ENCODE measurements around the gene LEO1.

Gene LEO1

GRCh38 chr15:51970132-51970817, 1.3 kb downstream of the LEO1 start:
- H3K4me1 ChIP-seq (ENCODE audit: control insufficient read depth, insufficient read depth, low read length, poor library complexity, severe bottlenecking), result no peaks in the 10 kb centered on the region
- H3K36me3 ChIP-seq (ENCODE audit: control insufficient read depth, insufficient read depth, low read length), result peaks cover 6% of the 10 kb centered on the region
- H3K4me3 ChIP-seq (ENCODE audit: insufficient read depth, low read depth, low read length, poor library complexity, severe bottlenecking), result no peak overlapping the region
- DNase-seq, result no peak
- no peaks in the 10 kb centered on the region for H3K27me3 ChIP-seq (replicated peaks; ENCODE audit: control insufficient read depth, insufficient read depth, low read length, poor library complexity, severe bottlenecking)
- peak overlapping the region; percentile 77 for H3K27ac ChIP-seq (ENCODE audit: insufficient read depth, low read length, poor library complexity, severe bottlenecking)
- no peaks in the 10 kb centered on the region for H3K9me3 ChIP-seq (ENCODE audit: control insufficient read depth, low read length)

DNA sequence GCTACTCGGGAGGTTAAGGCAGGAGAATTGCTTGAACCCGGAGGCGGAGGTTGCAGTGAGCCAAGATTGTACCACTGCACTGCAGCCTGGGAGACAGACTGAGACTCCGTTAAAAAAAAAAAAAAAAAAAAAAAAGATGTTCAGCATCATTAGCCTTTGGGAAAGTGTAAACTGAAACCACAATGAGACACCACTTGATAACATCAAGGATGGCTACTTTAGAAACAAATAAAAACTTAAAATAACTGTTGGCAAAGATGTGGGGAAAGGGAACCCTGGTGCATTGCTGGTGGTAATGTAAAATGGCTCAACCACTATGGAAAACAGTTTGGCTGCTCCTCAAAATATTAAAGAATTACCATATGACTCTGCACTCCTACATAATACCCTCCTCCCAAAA, 1.9 kb downstream of the LEO1 start:
- Histone ChIP-seq H3K27me3 (replicated peaks; ENCODE audit: control insufficient read depth, insufficient read depth, low read length, poor library complexity, severe bottlenecking) (no peaks in the 10 kb centered on the region), H3K4me3 (ENCODE audit: insufficient read depth, low read depth, low read length, poor library complexity, severe bottlenecking) (no peak overlapping the region), H3K9me3 (ENCODE audit: control insufficient read depth, low read length) (no peaks in the 10 kb centered on the region), H3K4me1 (ENCODE audit: control insufficient read depth, insufficient read depth, low read length, poor library complexity, severe bottlenecking) (no peaks in the 10 kb centered on the region), H3K27ac (ENCODE audit: insufficient read depth, low read length, poor library complexity, severe bottlenecking) (no peak overlapping the region), H3K36me3 (ENCODE audit: control insufficient read depth, insufficient read depth, low read length) (peaks cover 12% of the 10 kb centered on the region)
- no peak for DNase-seq

GRCh38 chr15:51967583-51967982, 4.0 kb downstream of the LEO1 start:
- H3K36me3 ChIP-seq (ENCODE audit: control insufficient read depth, insufficient read depth, low read length), result peaks cover 14% of the 10 kb centered on the region
- H3K27me3 ChIP-seq (replicated peaks; ENCODE audit: control insufficient read depth, insufficient read depth, low read length, poor library complexity, severe bottlenecking), result no peaks in the 10 kb centered on the region
- H3K4me1 ChIP-seq (ENCODE audit: control insufficient read depth, insufficient read depth, low read length, poor library complexity, severe bottlenecking), result no peaks in the 10 kb centered on the region
- no peak overlapping the region for H3K27ac ChIP-seq (ENCODE audit: insufficient read depth, low read length, poor library complexity, severe bottlenecking)
- no peaks in the 10 kb centered on the region for H3K9me3 ChIP-seq (ENCODE audit: control insufficient read depth, low read length)
- no peak overlapping the region for H3K4me3 ChIP-seq (ENCODE audit: insufficient read depth, low read depth, low read length, poor library complexity, severe bottlenecking)
- no peak for DNase-seq

- Histone ChIP-seq H3K4me3 (ENCODE audit: insufficient read depth, low read depth, low read length, poor library complexity, severe bottlenecking) (no peak overlapping the region), H3K36me3 (ENCODE audit: control insufficient read depth, insufficient read depth, low read length) (peaks cover 26% of the 10 kb centered on the region), H3K27me3 (replicated peaks; ENCODE audit: control insufficient read depth, insufficient read depth, low read length, poor library complexity, severe bottlenecking) (no peaks in the 10 kb centered on the region)
Observed at GRCh38 chr15:51966192-51966591, 5.4 kb downstream of the LEO1 start.

GRCh38 chr15:51965691-51966090, 5.9 kb downstream of the LEO1 start:
- Histone ChIP-seq H3K36me3 (ENCODE audit: control insufficient read depth, insufficient read depth, low read length) (peaks cover 31% of the 10 kb centered on the region), H3K27me3 (replicated peaks; ENCODE audit: control insufficient read depth, insufficient read depth, low read length, poor library complexity, severe bottlenecking) (no peaks in the 10 kb centered on the region), H3K4me1 (ENCODE audit: control insufficient read depth, insufficient read depth, low read length, poor library complexity, severe bottlenecking) (no peaks in the 10 kb centered on the region), H3K4me3 (ENCODE audit: insufficient read depth, low read depth, low read length, poor library complexity, severe bottlenecking) (no peak overlapping the region), H3K9me3 (ENCODE audit: control insufficient read depth, low read length) (no peaks in the 10 kb centered on the region), H3K27ac (ENCODE audit: insufficient read depth, low read length, poor library complexity, severe bottlenecking) (no peak overlapping the region)
- DNase-seq, result no peak

More at GRCh38 chr15:51966192-51966591, 5.4 kb downstream of the LEO1 start:
- Histone ChIP-seq H3K27ac (ENCODE audit: insufficient read depth, low read length, poor library complexity, severe bottlenecking) (no peak overlapping the region), H3K9me3 (ENCODE audit: control insufficient read depth, low read length) (no peaks in the 10 kb centered on the region), H3K4me1 (ENCODE audit: control insufficient read depth, insufficient read depth, low read length, poor library complexity, severe bottlenecking) (no peaks in the 10 kb centered on the region)
- no peak for DNase-seq

DNA sequence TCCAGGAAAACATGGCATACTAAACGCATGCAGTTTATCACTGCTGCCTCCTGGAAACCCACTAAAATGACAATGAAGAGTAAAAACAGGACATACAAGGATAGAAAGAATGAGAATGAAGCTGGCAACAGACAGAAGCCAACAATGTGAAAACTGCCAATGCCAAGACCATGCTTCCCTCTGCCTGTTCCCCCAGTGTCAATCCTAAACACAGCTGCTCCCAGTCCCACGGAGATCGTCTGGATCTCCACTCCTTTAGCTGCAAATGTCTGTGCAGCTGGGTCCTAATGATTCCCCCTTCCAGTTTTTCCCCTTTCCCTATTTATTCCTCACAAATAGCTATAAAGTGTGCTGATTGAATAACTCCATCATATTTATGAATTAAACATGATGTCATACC, 16.1 kb downstream of the LEO1 start:
- DNase-seq, result no peak
- H3K27ac ChIP-seq (ENCODE audit: insufficient read depth, low read length, poor library complexity, severe bottlenecking), result no peak overlapping the region
- no peak overlapping the region for H3K4me3 ChIP-seq (ENCODE audit: insufficient read depth, low read depth, low read length, poor library complexity, severe bottlenecking)
- H3K9me3 ChIP-seq (ENCODE audit: control insufficient read depth, low read length), result no peaks in the 10 kb centered on the region
- no peaks in the 10 kb centered on the region for H3K4me1 ChIP-seq (ENCODE audit: control insufficient read depth, insufficient read depth, low read length, poor library complexity, severe bottlenecking)
- H3K36me3 ChIP-seq (ENCODE audit: control insufficient read depth, insufficient read depth, low read length), result peaks cover 65% of the 10 kb centered on the region
- H3K27me3 ChIP-seq (replicated peaks; ENCODE audit: control insufficient read depth, insufficient read depth, low read length, poor library complexity, severe bottlenecking), result no peaks in the 10 kb centered on the region

DNA sequence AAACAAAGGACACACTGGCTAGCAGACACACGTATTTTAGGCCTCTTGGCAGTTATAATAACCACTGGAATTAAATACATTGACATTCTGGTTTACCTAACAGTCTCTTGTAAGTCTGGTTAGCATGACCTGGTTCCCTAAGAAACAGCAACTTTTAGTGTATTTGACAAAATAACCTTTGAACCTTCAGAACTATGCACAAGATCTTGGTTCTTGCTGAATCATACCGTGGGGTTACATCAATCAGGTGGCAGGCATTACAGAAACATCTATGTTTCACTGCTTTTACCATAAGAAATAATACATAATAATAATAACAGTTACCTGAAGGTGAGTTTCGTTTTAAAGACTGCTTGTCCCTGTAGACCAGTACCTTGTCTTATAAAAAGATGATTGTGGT, 18.8 kb downstream of the LEO1 start:
- Histone ChIP-seq H3K27me3 (replicated peaks; ENCODE audit: control insufficient read depth, insufficient read depth, low read length, poor library complexity, severe bottlenecking) (no peaks in the 10 kb centered on the region), H3K27ac (ENCODE audit: insufficient read depth, low read length, poor library complexity, severe bottlenecking) (no peak overlapping the region), H3K36me3 (ENCODE audit: control insufficient read depth, insufficient read depth, low read length) (peaks cover 69% of the 10 kb centered on the region), H3K4me3 (ENCODE audit: insufficient read depth, low read depth, low read length, poor library complexity, severe bottlenecking) (no peak overlapping the region), H3K9me3 (ENCODE audit: control insufficient read depth, low read length) (no peaks in the 10 kb centered on the region), H3K4me1 (ENCODE audit: control insufficient read depth, insufficient read depth, low read length, poor library complexity, severe bottlenecking) (no peaks in the 10 kb centered on the region)
- DNase-seq, result no peak

DNA sequence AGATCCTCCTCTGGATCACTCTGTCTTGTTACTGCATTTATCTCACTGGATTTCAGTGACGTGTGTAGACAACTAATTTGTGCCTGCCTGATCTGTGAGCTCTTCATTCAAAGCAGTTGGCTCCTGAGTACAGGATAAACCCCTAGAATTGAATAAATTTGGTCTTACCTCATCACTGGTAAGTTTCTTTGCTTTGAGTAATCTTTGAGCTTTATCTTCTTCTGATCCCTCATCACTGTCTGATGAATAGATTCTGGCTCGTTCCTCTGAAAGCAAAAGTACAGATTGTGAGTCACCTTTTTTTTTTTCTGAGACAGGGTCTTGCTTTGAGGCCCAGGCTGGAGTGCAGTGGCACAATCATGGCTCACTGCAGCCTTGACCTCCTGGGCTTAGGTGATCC, 24.5 kb downstream of the LEO1 start:
- Histone ChIP-seq H3K9me3 (ENCODE audit: control insufficient read depth, low read length) (no peaks in the 10 kb centered on the region), H3K36me3 (ENCODE audit: control insufficient read depth, insufficient read depth, low read length) (peaks cover 59% of the 10 kb centered on the region), H3K27ac (ENCODE audit: insufficient read depth, low read length, poor library complexity, severe bottlenecking) (no peak overlapping the region), H3K27me3 (replicated peaks; ENCODE audit: control insufficient read depth, insufficient read depth, low read length, poor library complexity, severe bottlenecking) (no peaks in the 10 kb centered on the region), H3K4me3 (ENCODE audit: insufficient read depth, low read depth, low read length, poor library complexity, severe bottlenecking) (no peak overlapping the region), H3K4me1 (ENCODE audit: control insufficient read depth, insufficient read depth, low read length, poor library complexity, severe bottlenecking) (no peaks in the 10 kb centered on the region)
- no peak for DNase-seq

DNA sequence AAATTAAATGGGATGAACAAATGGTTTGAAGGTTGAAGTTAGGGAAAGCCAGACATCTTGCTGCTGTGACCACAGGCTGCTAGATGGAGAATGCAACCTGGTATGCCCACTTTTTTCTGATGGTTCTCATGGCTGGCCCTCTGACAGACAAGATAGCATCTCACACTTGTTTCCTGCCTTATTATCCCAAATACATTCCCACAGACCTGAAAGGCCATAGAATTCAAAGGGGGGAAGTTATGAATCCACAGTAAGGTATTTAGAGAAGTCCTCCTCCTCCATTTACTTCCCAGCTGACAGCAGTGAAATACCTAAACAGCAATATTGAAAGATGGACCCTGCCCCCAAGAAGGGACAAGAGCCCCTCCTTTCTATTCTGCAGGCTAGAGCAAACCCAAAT, 32.4 kb downstream of the LEO1 start:
- DNase-seq, result no peak
- H3K4me1 ChIP-seq (ENCODE audit: control insufficient read depth, insufficient read depth, low read length, poor library complexity, severe bottlenecking), result no peaks in the 10 kb centered on the region
- no peak overlapping the region for H3K27ac ChIP-seq (ENCODE audit: insufficient read depth, low read length, poor library complexity, severe bottlenecking)
- H3K4me3 ChIP-seq (ENCODE audit: insufficient read depth, low read depth, low read length, poor library complexity, severe bottlenecking), result no peak overlapping the region
- no peaks in the 10 kb centered on the region for H3K27me3 ChIP-seq (replicated peaks; ENCODE audit: control insufficient read depth, insufficient read depth, low read length, poor library complexity, severe bottlenecking)
- peaks cover 41% of the 10 kb centered on the region for H3K36me3 ChIP-seq (ENCODE audit: control insufficient read depth, insufficient read depth, low read length)
- no peaks in the 10 kb centered on the region for H3K9me3 ChIP-seq (ENCODE audit: control insufficient read depth, low read length)

GRCh38 chr15:51938286-51938685, 33.3 kb downstream of the LEO1 start:
- no peaks in the 10 kb centered on the region for H3K4me1 ChIP-seq (ENCODE audit: control insufficient read depth, insufficient read depth, low read length, poor library complexity, severe bottlenecking)
- H3K27ac ChIP-seq (ENCODE audit: insufficient read depth, low read length, poor library complexity, severe bottlenecking), result no peak overlapping the region
- H3K27me3 ChIP-seq (replicated peaks; ENCODE audit: control insufficient read depth, insufficient read depth, low read length, poor library complexity, severe bottlenecking), result no peaks in the 10 kb centered on the region
- H3K36me3 ChIP-seq (ENCODE audit: control insufficient read depth, insufficient read depth, low read length), result peaks cover 41% of the 10 kb centered on the region
- H3K9me3 ChIP-seq (ENCODE audit: control insufficient read depth, low read length), result no peaks in the 10 kb centered on the region
- DNase-seq, result no peak
- no peak overlapping the region for H3K4me3 ChIP-seq (ENCODE audit: insufficient read depth, low read depth, low read length, poor library complexity, severe bottlenecking)

All from effector memory CD4-positive, alpha-beta T cell (primary cell).